GM12864 (cell line): ENCODE measurements around the gene CORO7.

Source experiments
- DNase-seq: peaks from one replicate; pipeline ENCODE4 v3.0.0-alpha.2; 2011; ENCODE audit warnings: low read depth
- H3K4me3 ChIP-seq: 2 replicates; pipeline ENCODE4 v1.5.1; 2011; ENCODE audit warnings: mild to moderate bottlenecking, low read depth, low read length, control low read depth
- TF ChIP-seq, protein P1 (sequence below): IDR thresholded peaks from 2 replicates; pipeline ENCODE4 v1.5.1; 2011; ENCODE audit warnings: low read depth, mild to moderate bottlenecking, moderate library complexity, low read length, control low read depth, inconsistent platforms; ENCODE audit errors: missing control alignments

The CORO7 gene

DNA sequence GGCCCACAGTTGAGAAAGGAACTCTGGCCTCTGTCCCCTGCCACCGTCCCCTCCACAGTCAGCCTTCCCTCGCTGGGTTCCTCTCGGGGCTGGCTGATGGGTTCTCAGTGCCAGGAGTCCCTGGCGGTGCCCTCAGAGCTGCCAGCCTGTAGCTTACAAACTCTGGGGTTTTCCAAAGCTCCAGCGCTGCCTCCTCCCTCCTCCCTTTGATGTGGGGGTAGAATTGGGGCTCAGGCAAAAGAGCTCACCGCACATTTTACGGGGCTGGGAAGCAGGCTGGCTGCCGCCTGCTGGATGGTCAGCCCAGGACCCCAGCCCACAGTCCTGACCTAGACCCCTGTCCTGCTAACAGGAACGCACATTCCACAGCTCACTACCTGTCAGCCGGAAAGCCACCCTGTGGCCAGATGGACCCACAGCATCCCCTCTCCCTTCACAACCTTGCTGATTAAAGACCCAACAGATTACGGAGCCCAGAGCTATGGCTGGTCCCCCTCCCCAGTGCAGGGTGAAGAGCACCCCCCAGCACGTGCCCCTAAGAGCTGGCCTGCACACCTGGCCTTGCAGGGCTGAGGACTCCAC lies 38.7 kb downstream of the CORO7 start:
- DNase-seq = no peak
- H3K4me3 ChIP-seq = no peak overlapping the region

DNA sequence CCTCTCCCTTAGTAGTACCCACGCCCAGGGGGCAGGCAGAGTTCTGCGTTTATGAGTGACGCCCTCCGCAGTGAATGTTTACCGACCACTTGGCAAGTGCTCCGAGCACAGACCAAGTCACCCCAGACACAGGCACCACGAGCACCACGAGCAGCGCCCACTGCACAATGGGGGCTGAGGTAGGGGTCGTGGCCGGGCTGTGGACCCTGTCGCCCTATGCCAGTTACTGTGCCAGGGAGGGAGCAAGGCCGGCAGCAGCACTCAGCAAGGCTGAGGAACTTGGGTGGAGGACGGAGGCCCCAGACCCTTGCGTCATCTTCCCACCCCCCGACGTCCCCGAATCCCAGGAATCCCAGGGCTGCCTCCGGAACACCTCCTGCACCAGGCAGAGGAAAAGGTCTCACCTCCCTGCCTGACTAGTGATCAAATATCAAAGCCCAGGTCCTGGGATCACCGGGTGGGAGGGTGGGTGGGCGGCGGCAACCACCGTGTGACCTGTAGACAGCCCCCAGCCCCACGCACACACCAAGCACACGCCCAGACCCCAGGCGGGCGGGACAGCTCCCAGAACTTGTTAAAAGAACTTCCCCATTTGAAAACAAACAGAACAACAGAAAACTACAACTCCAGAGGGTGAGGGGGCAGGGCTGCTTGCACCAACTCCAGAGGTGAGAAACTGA lies 39.4 kb downstream of the CORO7 start:
- no peak for DNase-seq
- no peak overlapping the region for H3K4me3 ChIP-seq

More for the DNA sequence above, 38.7 kb downstream of the CORO7 start:
- TF ChIP-seq, protein P1, sequence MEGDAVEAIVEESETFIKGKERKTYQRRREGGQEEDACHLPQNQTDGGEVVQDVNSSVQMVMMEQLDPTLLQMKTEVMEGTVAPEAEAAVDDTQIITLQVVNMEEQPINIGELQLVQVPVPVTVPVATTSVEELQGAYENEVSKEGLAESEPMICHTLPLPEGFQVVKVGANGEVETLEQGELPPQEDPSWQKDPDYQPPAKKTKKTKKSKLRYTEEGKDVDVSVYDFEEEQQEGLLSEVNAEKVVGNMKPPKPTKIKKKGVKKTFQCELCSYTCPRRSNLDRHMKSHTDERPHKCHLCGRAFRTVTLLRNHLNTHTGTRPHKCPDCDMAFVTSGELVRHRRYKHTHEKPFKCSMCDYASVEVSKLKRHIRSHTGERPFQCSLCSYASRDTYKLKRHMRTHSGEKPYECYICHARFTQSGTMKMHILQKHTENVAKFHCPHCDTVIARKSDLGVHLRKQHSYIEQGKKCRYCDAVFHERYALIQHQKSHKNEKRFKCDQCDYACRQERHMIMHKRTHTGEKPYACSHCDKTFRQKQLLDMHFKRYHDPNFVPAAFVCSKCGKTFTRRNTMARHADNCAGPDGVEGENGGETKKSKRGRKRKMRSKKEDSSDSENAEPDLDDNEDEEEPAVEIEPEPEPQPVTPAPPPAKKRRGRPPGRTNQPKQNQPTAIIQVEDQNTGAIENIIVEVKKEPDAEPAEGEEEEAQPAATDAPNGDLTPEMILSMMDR = no peak

DNA sequence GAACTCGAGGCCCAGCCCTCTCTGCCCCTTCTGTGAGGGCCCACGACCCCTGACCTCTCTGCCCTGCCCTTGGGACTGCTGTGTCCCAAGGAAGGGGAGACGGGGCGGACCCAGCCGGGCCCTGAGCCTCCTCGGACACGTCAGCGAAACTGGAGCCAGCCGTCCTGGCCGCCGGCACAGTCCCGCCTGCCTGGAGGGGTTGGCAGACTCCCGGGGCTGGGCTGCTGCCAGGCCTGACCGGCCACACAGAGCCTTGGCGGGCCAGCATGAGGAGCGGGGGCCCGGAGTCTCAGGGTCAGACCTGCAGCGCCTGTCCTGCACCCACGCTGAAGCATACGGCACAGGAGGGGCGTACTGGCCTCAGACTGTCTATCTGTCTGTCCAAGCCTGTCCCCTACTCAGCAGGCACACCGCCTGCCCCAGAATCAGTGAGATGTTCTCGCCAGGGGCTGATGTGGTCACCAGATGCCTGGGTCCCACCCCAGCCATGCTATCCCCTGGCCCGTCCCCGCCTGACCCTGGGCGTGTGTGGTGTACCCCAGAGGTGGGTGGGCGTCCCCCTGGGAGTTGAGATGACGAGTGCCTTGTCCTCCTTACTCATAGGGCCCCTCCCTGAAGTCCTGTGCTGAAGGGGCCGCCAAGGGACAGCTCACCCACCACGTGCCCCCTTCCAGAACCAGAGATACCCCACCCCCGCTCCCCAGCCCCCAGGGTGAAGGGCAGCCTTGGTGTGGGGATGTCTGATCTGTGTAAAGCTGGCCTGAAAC lies 40.1 kb downstream of the CORO7 start:
- DNase-seq = no peak
- TF ChIP-seq, protein P1 = no peak
- no peak overlapping the region for H3K4me3 ChIP-seq

More for the DNA sequence above, 39.4 kb downstream of the CORO7 start:
- TF ChIP-seq, protein P1 = no peak

DNA sequence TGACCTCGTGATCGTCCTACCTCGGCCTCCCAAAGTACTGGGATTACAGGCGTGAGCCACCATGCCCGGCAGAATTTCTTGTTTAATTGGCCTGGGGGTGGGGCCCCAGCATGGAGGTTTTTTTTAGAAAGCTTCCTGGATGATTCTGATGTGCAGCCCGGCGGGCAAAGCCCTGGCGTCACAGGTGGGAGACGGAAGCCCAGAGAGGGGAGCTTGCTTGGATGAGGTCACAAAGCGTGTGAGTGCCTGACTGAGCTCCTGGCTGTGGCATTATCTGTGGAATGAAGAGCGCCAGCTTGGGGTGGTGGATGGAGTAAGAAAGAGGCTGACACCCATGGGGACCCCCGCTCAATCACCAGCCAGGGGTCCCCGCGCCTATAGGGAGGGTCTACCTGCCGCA lies 40.7 kb downstream of the CORO7 start:
- H3K4me3 ChIP-seq = no peak overlapping the region
- TF ChIP-seq, protein P1 = no peak
- DNase-seq = no peak

DNA sequence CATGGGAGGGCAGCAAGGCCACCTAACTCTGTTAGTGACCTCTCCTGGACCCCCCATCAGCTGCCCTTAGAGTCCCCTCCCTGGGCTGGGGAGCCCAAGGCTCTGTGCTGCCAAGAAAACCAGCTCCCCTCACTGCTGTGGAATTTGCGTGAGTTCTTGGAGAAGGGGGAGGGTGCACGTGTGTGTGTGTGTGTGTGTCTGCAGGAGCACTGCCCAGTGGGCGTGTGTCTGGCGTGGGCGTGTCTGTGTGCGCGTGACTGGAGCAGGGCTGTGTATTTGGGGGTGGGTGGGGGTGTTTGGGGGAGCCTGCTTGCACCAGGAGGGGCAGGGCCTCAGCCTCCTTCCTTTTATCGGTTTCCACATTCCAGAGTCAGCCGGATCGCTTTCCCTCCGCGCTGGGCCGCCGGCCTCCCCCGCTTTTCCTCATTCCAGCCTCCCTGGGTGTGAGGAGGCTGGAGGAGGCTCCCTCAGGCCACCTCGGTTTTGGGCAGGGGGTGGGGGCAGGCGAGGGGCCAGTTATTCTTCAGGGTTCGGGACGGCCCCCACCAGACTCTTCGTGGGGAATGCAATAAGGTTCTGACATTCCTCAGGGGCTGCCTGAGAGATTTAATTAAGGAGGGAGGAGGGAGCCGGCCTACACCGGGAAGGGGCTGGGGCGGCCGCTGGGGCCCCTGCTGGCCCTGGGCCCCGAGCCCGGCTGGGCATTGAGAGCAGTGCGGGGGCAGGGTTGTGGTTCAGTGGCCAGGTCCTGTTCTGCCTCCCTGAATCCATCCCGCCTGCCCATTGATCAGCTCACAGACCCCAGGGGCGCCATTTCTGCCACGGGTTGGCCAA lies 42.3 kb downstream of the CORO7 start:
- no peak overlapping the region for H3K4me3 ChIP-seq
- TF ChIP-seq, protein P1 = no peak
- DNase-seq = no peak

DNA sequence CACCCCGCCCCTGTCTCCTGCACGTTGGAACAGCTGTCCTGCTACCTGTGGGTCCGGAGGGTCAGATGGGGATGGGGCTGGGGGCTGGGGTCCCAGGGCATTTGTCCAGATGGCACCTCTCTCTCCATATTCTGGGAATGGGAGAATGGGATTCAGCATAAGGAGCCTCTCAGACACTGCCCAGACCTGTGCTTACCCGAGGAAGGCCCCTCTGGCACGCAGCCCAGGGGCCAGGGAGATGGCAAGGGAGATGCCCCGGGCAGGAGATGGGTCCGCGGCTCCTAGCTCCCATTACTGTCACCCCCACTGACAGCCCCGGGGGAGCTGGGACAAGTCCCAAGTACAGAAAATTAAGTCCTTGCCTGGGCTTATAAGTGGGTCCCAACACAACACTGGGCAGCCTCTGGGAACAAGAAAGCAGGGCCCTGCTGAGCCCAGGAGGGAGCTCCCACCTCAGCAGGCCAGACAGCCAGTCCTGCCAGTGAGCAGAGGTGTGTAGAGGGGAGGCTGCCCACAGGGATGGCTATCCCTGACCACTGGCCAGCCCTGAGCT lies 43.0 kb downstream of the CORO7 start:
- no peak for DNase-seq
- no peak overlapping the region for H3K4me3 ChIP-seq
- TF ChIP-seq, protein P1 = no peak
